Skeletal muscle tissue (tissue), 4 donors: ENCODE results near the gene BAHD1. TPM values are rescaled to one million over a fixed set of nuclear protein-coding genes. Genes with fewer than 3 reads are reported as not detected.

Experiments
- H3K27ac ChIP-seq: one replicate; pipeline ENCODE4 v1.7.0; 2013; ENCODE audit warnings: mild to moderate bottlenecking, low read depth, low read length, inconsistent platforms
- H3K27me3 ChIP-seq, 3 donors: one replicate each; pipeline ENCODE4 v1.7.0; 2013; ENCODE audit warnings: low read length in 3 of 3; ENCODE audit not compliant: control insufficient read depth in 3 of 3, insufficient read depth in 3 of 3
- H3K36me3 ChIP-seq, 3 donors: one replicate each; pipeline ENCODE4 v1.7.0; 2013; ENCODE audit warnings: low read length in 3 of 3; ENCODE audit not compliant: control insufficient read depth in 3 of 3, insufficient read depth in 3 of 3
- H3K4me1 ChIP-seq, 3 donors: one replicate each; pipeline ENCODE4 v1.7.0; 2013; ENCODE audit warnings: low read length in 3 of 3, mild to moderate bottlenecking in 3 of 3; ENCODE audit not compliant: control insufficient read depth in 3 of 3, insufficient read depth in 3 of 3
- H3K4me3 ChIP-seq, 3 donors: one replicate each; pipeline ENCODE4 v1.7.0; 2013; ENCODE audit warnings: low read length in 3 of 3
- H3K9ac ChIP-seq, 3 donors: one replicate each; pipeline ENCODE4 v1.7.0; 2013; ENCODE audit warnings: low read length in 3 of 3, mild to moderate bottlenecking in 3 of 3, moderate library complexity in 2 of 3, low read depth in 1 of 3
- H3K9me3 ChIP-seq, 3 donors: one replicate each; pipeline ENCODE4 v1.7.0; 2013; ENCODE audit warnings: low read length in 3 of 3; ENCODE audit not compliant: control insufficient read depth in 3 of 3
- total RNA-seq: library from RNA; depleted of rRNA; stranded (reverse); fragments of >200 nt; gene quantifications from one replicate; pipeline ENCODE4 v1.2.3, GENCODE V29; 2014
- donor health status: Osteomylitis.

BAHD1 gene
- total RNA-seq, 1 donor from 2014 or later: 9.4 TPM

DNA sequence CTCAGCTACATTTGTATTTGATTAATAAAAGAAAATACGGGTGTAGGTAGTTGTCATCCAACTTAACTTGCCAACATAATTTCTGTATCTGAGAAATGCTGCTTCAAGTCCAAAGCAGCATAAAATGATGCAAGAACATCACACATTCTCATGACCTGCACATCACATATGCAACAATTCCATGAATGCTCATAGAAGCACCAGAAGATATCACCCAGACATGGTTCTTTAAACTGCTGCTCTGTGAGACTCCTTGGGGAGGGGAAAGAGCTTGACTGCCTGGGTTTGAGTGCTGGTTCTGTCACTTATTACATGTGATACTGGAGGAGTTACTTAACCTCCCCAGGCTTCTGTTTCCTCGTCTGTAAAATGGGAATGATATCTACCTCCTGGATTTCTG, 69.4 kb downstream of the BAHD1 start:
- Histone ChIP-seq H3K27me3 (no peaks in the 10 kb centered on the region), H3K4me3 (peak overlapping the region in 1 of 3 donors; percentile 87), H3K9ac (no peak overlapping the region), H3K27ac (no peak overlapping the region), H3K4me1 (peaks cover 14 to 18% (median 15%) of the 10 kb centered on the region in 3 donors), H3K36me3 (no peaks in the 10 kb centered on the region), H3K9me3 (no peaks in the 10 kb centered on the region)

- Histone ChIP-seq H3K9ac (peak overlapping the region; percentile 75 to 92 (median 82)), H3K4me1 (peaks cover 14 to 18% (median 15%) of the 10 kb centered on the region in 3 donors), H3K27ac (peak overlapping the region; percentile 54)
These were observed 70.3 kb downstream of the BAHD1 start for GRCh38 chr15:40511093-40511471.

GRCh38 chr15:40511472-40512133, 70.8 kb downstream of the BAHD1 start:
- peaks cover 14 to 18% (median 15%) of the 10 kb centered on the region in 3 donors for H3K4me1 ChIP-seq
- no peaks in the 10 kb centered on the region for H3K27me3 ChIP-seq
- H3K9me3 ChIP-seq: no peaks in the 10 kb centered on the region
- H3K4me3 ChIP-seq: peak overlapping the region; percentile 65 to 87 (median 75)
- peak overlapping the region; percentile 54 for H3K27ac ChIP-seq
- no peaks in the 10 kb centered on the region for H3K36me3 ChIP-seq
- peak overlapping the region; percentile 75 to 92 (median 82) for H3K9ac ChIP-seq

More at GRCh38 chr15:40511093-40511471, 70.3 kb downstream of the BAHD1 start:
- no peaks in the 10 kb centered on the region for H3K9me3 ChIP-seq
- H3K4me3 ChIP-seq: peak overlapping the region; percentile 65 to 87 (median 75)
- H3K27me3 ChIP-seq: no peaks in the 10 kb centered on the region
- H3K36me3 ChIP-seq: no peaks in the 10 kb centered on the region

- no peak overlapping the region for H3K27ac ChIP-seq
- H3K36me3 ChIP-seq: no peaks in the 10 kb centered on the region
- H3K9ac ChIP-seq: peak overlapping the region in 1 of 3 donors; percentile 75
- peaks cover 8 to 15% (median 12%) of the 10 kb centered on the region in 3 donors for H3K4me1 ChIP-seq
- H3K4me3 ChIP-seq: no peak overlapping the region
- H3K9me3 ChIP-seq: no peaks in the 10 kb centered on the region
- no peaks in the 10 kb centered on the region for H3K27me3 ChIP-seq
These were observed 71.7 kb downstream of the BAHD1 start for GRCh38 chr15:40512440-40512839.

DNA sequence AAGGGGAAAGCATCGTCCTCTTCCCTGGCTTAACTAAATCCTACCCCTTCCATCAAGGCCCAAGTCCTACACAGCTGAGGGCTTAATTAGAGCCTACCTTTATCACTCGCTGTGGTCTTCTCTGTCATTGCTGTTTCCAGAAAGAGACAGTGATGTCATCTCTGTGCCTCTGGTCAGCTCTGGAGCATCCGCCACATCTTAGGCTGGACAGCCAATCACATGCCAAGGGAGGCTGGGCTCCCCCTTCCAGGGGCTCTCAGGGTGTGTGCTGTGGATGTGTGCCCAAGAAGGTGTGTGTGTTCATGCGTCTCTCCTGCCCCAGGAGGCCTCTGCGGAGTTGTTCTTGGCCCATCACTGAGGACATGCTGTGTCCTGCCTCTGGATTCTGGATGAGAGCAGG, 72.9 kb downstream of the BAHD1 start:
- Histone ChIP-seq H3K27me3 (no peaks in the 10 kb centered on the region), H3K27ac (no peak overlapping the region), H3K9me3 (no peaks in the 10 kb centered on the region), H3K4me3 (no peak overlapping the region), H3K9ac (no peak overlapping the region), H3K36me3 (no peaks in the 10 kb centered on the region), H3K4me1 (peaks cover 8 to 15% (median 12%) of the 10 kb centered on the region in 3 donors)

DNA sequence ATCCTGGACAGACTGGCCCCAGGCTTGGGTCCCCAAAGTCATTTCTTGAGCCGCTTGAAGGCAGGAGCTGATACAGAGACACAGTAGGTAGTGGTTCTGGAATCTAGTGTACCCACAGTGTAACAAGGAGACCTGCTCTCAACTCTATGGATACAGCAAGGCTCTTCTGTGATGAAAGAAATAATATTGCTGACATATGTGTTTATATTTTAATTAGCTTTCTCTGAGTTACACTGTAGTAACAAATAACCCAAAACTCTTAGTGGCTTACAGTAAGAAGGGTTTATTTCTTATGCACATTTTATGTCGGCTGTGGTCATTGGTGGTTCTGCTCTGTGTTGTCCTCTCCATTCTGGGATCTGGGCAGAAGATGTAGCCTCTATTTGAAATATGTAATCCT, 75.6 kb downstream of the BAHD1 start:
- H3K27me3 ChIP-seq: no peaks in the 10 kb centered on the region
- no peaks in the 10 kb centered on the region for H3K9me3 ChIP-seq
- no peak overlapping the region for H3K4me3 ChIP-seq
- H3K36me3 ChIP-seq: no peaks in the 10 kb centered on the region
- peaks cover 4 to 13% (median 8%) of the 10 kb centered on the region in 3 donors for H3K4me1 ChIP-seq
- no peak overlapping the region for H3K9ac ChIP-seq
- H3K27ac ChIP-seq: no peak overlapping the region

Other genes starting within 250 kb of the BAHD1 start
- 1.0 TPM for gene PAK6, start 201.9 kb upstream of the BAHD1 start, total RNA-seq
- gene ANKRD63, start 157.9 kb upstream of the BAHD1 start, total RNA-seq: not detected
- 3.7 TPM for gene PLCB2, start 133.0 kb upstream of the BAHD1 start, total RNA-seq
- 11.5 TPM for gene INAFM2, start 117.3 kb upstream of the BAHD1 start, total RNA-seq
- gene CCDC9B, start 100.0 kb upstream of the BAHD1 start, total RNA-seq: 2.1 TPM
- not detected for gene PHGR1, start 89.9 kb upstream of the BAHD1 start, total RNA-seq
- under 0.01 TPM for gene DISP2, start 82.7 kb upstream of the BAHD1 start, total RNA-seq
- 15.7 TPM for gene KNSTRN, start 58.2 kb upstream of the BAHD1 start, total RNA-seq
- 33.4 TPM for gene IVD, start 35.2 kb upstream of the BAHD1 start, total RNA-seq
- gene CHST14, start 30.0 kb downstream of the BAHD1 start, total RNA-seq: 6.8 TPM
- gene CCDC32, start 124.1 kb downstream of the BAHD1 start, total RNA-seq: 11.0 TPM
- gene RPUSD2, start 128.3 kb downstream of the BAHD1 start, total RNA-seq: 10.4 TPM
- 6.3 TPM for gene KNL1, start 153.3 kb downstream of the BAHD1 start, total RNA-seq